Left colon (tissue), 2 donors: ENCODE results near the gene ELAC2. TPM values are rescaled to one million over a fixed set of nuclear protein-coding genes. Genes with fewer than 3 reads are reported as not detected.
"Not testable (repeated sequence)": the region's sequence is repeated elsewhere in the genome, so short reads cannot be mapped to it uniquely, and the experiment has no call there.

Experiments
- ATAC-seq: fragments of 200-7000 bp; cut with Tn5 transposase; one replicate; pipeline ENCODE4 v1.9.1; 2020; ENCODE audit warnings: mild to moderate bottlenecking, moderate library complexity
- DNase-seq, 2 donors: peaks; one replicate each; pipeline ENCODE4 v3.0.0-alpha.2; 2020
- intact Hi-C, 2 donors: fragments of 100-400 bp; cut with DNase I in 1 of 2; cut with micrococcal nuclease in 1 of 2; formaldehyde crosslinking; loops; one replicate each; pipeline versions ENCODE4 v1.11.2 to v1.14.0; 2022; cut with DNase I, micrococcal nuclease
- total RNA-seq, 2 donors: library from RNA; stranded (reverse); fragmentation: NEBNext Ultra II Directional; extraction: Animal tissue kit (Norgen Biotek cat#: 25700); gene quantifications; one replicate each; pipeline ENCODE4 v1.2.1, GENCODE V29; 2021
- donor health status: DM: no; HTN: no; CAD: no.
- donor health status: DM: yes; HTN: yes; CAD: no.

Gene ELAC2
- total RNA-seq, 2 donors from 2014 or later = 39.9 to 48.4 TPM

DNA sequence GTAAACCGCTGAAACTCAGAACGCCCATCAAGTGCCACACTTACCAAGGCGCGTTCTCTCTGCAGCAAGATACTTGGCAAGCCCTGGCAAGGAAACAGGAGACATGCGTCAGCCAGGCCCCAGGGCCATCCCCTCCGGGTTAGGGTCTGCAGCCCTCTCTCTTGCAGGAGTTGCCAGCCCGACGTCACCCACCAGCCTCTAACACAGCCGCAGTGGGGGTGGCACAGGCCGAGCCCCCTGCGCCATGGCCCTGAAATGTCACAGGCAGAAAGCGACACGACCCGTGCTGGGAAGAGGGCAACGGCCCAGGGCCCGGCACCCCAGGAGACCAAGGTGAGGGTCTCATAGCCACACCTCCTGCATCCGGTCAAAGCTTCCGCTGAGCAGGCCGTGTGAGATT is 21.9 kb downstream of the ELAC2 start:
- intact Hi-C loops = no loop called here
- no peak for ATAC-seq

DNA sequence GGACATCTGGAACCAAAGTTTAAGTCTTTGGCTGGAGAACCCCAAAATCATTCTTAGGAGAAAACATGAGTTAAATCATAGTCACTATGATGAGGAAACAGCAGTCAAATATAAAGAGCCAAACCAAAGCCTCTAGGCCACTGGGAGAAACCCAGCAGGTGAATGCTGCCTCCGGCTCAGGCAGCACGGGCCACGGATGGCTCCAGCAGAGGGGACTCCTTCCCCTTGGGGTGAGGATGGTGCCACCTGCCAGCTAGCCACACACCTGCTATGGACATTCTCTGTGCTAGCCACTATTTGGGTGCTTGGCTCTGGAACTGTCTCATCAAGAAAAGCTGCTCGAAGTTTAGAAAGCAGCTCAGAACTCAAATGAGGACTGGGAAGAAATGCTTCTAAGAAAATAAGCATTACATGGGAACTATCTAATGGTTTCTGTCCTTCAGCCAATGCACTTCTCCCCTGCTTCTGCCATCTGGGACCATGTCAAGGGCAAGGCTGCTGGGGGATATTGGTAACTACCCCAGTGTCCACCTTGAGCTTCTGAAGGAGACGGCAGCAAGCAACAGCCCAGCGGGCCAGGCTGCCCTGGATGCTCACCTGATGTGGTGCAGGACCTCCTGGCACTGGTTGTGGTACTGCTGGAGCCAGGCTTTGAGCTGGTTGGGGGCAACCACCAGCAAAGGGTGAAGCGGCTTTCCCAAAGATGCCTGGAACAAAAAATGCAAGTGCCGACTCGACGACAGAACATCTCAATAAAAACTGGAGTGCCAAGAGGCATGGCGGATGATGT is 22.5 kb downstream of the ELAC2 start:
- ATAC-seq (no peak), DNase-seq (no peak)
- intact Hi-C loops = no loop called here

More for the DNA sequence above, 21.9 kb downstream of the ELAC2 start:
- no peak for DNase-seq

DNA sequence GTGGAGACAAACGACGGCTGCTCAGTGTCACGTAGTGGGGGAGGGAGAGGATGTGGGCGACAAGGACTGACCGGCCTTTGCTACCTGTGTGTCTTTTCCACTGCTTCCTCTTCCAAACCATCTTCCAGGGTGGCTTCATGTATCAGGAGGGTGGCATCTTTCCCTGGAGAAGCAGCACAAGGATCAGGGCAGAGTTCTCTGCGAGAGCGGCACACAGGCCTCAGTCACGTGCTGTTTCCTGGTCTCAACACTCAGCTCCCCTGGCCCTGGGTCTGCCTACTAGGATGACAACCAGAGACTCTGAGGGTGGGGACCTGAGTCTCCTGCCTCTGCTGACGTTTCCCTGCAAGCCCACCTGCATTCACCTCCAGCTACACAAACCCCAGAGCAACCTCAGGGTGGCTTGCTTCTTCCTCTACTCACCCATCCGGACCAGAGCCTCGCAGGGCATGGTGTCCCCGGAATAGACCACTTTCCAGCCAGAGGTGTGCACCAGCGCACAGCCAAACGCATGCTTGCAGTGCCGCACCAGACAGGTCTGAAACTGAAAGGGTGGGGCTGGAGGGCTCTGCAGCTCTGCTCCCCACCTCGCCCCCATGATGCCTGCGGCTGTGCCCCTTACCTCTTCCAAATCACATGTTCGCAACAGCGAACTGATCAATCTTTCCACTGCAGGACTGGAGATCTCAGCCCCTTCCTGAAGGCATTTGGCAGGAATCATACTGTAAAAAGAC is 23.3 kb downstream of the ELAC2 start:
- ATAC-seq = no peak
- DNase-seq = no peak
- intact Hi-C loops = no loop called here

DNA sequence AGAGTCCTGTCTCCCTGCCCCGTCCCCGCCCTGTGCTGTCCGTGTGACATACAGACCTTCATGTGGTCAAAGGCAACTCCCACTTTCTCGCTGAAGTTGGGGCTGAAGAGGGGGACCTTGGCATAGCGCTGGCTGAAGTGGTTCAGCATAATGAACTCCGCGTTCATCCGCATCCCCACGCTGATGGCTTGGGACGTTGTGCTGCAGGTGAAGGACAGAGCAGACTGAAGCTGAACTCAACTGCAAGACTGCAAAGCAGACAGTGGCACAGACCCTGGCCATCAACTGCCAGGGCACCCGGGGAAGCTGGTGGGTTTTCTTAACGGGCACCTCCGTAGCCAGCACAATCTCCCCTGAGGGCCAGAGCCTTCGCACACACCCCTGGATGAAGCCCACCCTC is 24.2 kb downstream of the ELAC2 start:
- DNase-seq (no peak), ATAC-seq (peak; percentile 12)
- intact Hi-C loops = no loop called here

DNA sequence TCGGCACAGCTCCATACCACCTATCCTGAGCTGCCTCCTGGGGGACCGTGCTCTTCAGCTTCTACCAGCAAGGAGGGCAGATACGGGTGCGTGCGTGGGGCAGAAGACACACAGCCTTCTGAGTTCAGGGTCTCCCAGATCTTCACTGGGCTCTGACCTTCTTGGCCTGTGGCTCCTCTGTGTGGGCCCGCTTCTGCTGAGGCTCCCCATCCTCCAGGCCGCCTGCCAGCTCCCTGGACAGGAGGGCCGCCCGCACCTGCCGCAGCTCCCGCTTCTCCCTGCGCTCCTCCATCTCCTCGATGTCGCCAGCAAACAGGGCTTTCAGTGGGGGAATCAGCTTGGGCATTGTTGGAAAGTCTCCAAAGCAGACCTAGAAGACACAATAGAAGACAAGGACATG is 25.2 kb downstream of the ELAC2 start:
- ATAC-seq (no peak), DNase-seq (no peak)
- intact Hi-C loops = no loop called here

DNA sequence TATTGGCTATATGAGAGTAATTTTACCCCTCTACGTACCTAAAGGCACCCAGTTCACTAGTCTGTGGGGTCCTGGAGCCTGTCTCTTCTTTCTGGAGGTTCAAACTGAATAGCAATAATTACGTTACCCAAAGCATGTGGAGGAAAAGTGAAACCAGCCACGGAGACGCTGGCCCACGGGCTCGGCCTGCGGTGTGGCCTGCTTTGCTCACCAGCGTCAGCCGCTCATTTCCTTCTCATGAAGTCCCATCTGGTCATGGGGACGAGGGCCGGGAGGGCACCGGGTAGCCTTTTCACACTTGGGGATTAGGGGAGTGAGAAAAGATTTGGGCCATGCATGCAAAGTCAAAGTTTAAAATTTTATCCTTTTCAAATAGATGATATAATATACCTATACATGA is 26.9 kb downstream of the ELAC2 start:
- ATAC-seq = no peak
- intact Hi-C loops = no loop called here

DNA sequence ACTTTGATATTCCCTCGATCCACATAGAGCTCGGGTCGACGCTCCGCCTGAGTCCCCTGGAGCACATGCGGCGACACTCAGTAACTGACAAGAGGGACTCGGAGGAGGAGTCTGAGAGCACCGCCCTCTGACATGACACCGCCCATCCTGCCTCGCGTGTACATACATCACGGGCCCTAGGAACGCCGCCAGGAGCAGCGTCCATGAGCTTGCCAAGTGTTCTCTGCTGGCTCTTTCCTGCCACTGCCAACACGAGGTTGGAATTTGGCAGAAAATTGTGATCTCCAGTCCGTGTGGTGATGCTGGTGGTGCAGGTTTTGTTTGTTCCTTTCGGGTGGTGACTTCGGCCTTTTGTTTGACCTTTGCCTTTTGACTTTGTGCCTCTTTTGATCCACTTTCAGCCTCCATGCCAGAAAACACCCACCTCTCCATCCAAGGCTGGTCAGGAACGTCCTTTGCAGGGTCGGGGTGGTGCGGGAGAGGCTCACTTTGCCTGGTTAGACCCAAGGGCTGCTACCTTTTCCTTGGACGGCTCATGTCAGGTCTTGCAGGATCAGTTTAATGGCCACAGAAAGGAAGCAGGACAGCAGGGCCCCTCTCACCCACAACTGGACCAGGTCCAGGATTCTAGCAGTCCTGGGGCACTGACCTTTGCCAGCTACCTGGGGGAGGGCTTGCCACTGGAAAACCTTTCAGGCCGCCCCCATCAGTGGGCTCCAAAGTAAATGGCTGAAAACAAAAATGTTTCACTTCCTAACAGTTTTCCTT is 27.6 kb downstream of the ELAC2 start:
- ATAC-seq (peak; percentile 12), DNase-seq (no peak)
- intact Hi-C loops = no loop called here

More for the DNA sequence above, 26.9 kb downstream of the ELAC2 start:
- no peak for DNase-seq

DNA sequence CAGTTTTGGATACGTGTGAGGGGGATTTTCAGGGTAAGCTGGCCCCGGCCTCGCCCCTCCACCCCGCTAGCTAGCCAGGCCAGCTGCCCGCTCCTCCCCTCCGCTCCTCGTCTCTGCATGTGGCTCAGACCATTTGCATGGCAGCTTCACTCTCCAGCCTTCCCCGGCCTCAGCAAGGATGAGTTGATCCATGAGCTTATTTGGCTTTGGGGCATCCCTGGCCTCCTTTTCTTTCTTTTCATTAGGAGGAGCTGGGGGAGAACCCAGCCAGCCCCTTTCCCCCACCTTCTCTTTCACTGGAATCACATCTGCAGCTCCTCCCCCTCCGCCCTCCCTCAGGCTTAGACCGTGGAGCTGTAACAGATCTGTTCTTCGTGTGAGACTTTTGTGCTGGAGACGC is 30.7 kb downstream of the ELAC2 start:
- intact Hi-C loops = no loop called here
- ATAC-seq = no peak
- DNase-seq = no peak

DNA sequence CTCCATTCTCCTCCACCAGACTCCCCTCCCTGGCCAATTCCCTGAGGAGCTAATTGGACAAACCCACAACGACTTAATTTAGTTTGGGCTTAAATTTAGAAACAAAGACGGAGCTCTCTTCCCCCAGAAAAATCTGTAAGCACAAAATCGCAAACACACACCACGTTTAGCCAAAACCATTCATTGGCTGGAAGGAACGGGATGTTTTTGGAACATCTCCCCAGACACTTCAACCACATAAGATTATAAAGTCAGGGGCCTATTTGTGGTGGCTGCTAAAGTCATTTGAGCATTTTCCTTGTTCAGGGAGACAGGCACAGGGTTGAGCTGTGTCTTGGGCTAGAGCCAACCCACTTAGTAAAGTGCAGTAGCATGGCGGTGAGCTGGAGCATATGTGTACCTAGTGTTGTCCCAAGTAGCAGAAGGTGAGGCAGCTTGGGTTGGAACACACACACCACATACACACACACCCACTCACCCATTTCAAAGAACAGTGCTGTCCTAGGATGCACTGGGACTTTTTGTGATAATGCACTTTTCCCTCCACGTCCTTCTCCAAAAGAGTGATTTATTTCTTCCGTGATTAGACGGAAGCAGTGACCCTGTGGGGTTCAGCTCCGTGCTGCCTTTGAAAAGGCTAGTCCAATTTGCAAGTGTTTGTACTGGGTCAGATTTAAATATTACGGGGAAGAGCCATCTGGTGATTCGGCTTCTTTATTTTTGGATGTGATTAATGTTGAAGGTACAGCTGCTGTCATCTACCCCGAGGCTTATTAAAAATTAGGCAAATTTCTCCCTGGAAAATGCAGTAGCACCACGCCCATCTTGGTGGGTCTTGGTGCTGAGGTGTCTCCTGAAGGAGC is 32.2 kb downstream of the ELAC2 start:
- ATAC-seq = no peak
- intact Hi-C loops = no loop called here
- no peak for DNase-seq

DNA sequence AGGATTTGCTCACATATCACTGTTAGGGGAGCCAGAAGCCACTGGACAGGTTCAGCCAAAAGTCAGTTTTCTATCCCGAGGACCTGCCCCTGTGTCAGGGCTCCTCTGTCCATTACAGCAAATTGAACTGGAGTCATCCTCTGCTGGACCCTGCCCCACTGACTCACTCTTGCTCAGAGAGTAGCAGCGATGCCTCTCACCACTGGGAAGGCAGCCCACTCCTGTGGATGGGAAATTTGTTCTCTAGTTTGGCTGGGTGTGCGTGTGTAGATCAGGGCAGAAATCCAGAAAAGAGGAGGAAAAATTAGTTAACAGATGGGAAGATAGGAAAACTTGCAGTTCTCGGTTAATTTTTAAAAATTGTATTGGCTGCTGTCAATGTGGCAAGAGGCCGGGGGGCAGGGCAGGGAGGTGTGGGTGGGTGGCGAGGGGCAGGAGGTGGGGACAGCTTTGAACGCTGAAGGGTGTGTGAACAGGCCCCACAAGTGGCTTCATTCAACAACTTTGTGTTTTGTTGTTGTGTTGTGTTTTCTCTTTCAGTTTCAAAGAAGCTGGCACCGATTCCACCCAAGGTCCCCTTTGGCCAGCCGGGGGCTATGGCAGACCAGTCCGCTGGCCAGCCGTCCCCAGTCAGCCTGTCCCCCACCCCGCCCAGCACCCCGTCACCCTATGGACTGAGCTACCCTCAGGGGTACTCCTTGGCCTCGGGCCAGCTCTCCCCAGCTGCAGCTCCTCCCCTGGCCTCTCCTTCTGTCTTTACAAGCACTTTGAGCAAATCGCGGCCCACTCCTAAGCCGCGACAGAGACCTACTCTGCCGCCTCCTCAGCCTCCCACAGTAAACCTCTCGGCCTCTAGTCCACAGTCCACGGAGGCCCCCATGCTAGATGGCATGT is 33.6 kb downstream of the ELAC2 start:
- intact Hi-C loops = no loop called here
- DNase-seq (peak in 1 of 2 donors; percentile 51), ATAC-seq (peak; percentile 18)

DNA sequence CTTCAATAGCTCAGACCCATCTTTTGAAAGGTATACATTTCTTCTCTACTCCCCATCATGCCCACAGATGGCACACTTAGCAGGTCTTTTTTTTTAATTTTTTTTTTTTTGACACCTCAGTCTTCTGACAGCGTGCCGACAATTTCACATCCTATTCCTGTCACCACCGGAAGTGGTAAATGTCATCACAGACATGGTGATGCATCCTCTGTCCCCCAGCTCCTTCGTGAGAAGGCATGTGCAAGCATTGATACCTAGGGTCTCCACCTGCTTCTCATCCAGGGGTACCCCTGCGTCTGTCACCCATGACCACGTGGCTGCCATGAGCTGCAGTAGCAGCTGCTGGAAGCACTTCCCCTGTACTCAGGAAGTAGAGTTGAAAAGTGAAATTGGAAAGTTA is 35.6 kb downstream of the ELAC2 start:
- DNase-seq (no peak), ATAC-seq (no peak)
- intact Hi-C loops = no loop called here

DNA sequence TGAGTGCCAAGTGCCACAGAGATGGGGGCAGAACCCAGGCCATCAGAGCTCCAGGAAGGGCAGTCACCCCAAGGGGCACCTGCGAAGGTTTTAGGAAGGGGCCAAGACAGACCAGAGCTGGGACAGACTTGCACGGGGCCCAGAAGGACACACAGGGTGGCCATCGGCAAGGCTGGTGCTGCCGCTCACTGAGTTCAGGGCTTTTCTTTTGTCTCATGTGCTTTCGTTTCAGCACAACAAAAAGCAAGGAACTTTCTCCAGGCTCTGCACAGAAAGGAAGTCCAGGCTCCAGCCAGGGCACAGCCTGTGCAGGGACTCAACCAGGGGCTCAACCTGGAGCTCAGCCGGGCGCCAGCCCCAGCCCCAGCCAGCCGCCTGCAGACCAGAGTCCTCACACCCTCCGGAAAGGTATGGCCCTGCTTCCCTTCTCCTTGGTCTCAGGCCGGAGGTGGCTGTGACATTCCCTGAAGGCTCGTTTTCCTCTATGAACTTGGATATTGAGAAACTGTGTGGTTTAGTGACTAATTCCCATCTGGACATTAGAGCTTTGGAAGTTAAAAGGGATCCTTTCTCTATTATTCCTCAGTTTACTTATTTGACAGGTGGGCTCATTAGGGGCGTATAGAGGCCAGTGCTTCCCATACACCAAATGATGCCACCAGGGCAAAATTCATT is 37.9 kb downstream of the ELAC2 start:
- ATAC-seq (no peak), DNase-seq (no peak)
- intact Hi-C loops = no loop called here

DNA sequence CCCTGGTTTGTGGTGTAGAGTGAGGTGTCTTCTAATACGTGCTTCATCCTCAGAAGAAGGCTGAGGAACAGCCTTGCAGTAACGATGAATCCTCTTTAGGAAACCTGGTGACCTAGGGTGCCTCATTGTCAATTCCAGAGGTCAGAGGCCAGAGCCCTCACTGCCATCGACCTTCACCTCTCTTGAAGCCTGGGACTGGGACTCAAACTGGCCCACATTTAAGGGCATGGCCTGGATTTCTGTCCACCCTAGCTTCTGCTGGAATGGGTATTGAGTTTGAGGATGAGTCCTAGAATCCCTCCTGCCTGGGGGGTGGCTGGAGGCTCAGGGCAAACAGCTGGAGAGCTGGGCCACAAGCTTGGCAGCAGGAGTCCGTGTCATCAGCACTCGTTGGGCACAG is 38.6 kb downstream of the ELAC2 start:
- DNase-seq (no peak), ATAC-seq (no peak)
- intact Hi-C loops = no loop called here

DNA sequence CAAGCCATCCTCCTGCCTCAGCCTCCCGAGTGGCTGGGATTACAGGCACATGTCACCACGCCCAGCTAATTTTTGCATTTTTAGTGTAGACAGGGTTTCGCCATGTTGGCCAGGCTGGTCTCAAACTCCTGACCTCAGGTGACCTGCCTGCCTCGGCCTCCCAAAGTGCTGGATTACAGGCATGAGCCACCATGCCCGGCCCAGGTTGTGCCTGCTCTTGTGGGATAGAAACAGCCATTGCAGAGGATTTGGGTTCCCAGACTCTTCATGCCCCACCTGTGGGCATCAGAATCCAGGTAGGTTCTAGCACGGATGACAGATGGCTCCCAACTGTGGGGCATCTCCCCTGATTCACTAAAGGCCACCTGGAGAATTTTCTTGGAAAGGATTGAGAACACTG is 39.0 kb downstream of the ELAC2 start:
- ATAC-seq, intact Hi-C loops, DNase-seq: not testable (repeated sequence)

DNA sequence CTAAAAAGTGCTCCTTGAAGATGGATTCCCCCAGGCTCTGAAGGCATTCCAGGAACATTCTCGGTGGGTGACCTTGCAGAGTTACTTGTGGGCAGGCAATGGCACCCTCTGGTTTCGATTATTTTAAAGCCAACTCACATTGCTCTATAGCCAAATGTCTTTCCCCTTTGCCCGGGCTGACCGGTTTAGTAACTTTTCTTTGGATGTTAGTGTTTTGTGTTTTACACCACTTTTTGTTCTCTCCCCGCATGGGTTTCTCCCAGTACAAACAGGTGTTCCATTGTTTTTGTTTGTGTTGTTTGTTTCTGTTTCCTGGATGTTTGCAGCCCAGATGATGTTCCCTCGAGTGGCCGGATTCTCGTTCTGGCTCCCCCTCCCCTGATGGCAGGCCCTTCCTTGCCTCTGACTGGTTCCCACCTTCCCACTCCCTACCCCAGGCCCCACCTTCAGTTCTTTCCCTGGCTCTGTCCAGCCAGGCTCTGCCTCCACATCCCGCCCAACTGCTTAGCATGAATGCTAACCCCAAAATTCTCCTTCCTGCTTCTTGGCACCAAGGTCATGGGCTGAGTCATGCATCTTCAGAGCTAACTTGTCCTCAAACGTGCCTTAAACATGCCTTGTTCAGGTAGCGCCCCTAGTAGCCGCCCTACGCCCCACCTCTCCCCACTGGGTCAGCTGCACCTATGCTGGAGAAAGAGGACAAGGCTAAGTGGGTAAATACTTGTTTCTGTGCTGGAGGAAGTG is 40.6 kb downstream of the ELAC2 start:
- intact Hi-C loops = no loop called here
- ATAC-seq = peak; percentile 21
- no peak for DNase-seq

DNA sequence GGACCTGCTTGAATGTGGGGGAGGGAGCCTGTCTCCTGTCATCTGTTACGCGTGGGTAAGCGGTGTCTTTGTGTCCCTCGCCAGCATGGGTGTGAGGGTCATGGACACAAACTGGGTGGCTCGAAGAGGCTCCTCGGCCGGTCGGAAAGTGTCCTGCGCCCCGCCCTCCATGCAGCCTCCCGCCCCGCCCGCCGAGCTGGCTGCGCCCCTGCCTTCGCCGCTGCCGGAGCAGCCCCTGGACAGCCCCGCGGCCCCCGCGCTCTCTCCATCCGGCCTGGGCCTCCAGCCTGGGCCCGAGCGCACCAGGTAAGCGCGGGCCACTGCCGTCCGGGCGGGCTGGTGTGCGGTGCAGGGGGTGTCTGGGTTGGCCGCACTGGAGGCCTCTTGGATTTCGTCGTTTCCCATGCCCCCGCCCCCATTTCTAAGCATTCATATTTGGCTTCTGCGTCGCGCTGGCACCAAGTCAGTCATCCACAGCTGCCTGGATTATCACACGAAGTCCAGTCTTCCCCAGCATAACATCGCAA is 43.8 kb downstream of the ELAC2 start:
- ATAC-seq (peak; percentile 8), DNase-seq (no peak)

More for the DNA sequence above, 43.8 kb downstream of the ELAC2 start:
- intact Hi-C loops = no loop called here
